NCI-H774 (cell line): ENCODE measurements around the gene MAN1C1.
"Not testable (repeated sequence)": the region's sequence is repeated elsewhere in the genome, so short reads cannot be mapped to it uniquely, and the experiment has no call there.

ENCODE experiments used
- DNase-seq: peaks from one replicate; lab custom pipeline; 2025; lab: John Stamatoyannopoulos, UW

The MAN1C1 gene

DNA sequence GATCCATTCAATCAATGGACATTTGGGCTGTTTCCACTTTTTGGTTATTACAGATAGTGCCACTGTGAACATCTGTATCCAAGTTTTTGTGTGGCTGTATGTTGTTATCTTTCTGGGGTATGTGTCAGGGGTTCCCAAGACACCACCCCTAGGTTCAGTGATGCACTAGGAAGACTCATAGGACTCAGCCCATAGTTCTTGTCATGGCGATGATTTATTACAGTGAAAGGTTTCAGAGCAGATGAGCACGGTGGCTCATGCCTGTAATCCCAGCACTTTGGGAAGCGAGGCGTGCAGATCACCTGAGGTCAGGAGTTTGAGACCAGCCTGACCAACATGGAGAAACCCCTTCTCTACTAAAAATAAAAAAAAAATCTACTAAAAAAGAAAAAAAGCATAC lies 64.1 kb downstream of the MAN1C1 start:
- DNase-seq = no peak

DNA sequence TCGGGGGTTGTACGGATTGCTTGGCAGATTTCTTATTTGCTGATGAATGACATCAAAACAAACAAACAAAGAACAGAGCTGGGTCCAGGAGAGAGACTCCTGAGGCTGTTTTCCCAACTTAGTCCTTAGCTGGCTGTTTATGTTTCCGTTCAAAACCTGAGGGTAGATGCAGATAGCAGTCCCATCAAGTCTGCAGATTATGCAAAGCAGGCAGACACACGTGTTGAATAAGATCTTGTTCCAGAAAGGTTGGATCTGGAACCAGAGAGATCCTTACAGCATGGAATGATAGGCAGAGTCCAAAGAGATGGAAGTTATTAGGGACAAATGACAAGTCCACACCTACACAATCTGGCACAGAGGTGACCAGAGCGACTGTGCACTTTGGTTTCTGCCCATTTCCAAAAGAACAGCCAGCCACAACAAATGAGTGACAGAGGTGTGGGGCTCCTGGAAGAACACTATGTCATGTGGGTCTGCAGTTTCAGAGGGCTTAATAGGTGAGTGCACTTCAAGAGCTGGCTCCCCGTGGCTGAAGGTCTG lies 65.5 kb downstream of the MAN1C1 start:
- no peak for DNase-seq

DNA sequence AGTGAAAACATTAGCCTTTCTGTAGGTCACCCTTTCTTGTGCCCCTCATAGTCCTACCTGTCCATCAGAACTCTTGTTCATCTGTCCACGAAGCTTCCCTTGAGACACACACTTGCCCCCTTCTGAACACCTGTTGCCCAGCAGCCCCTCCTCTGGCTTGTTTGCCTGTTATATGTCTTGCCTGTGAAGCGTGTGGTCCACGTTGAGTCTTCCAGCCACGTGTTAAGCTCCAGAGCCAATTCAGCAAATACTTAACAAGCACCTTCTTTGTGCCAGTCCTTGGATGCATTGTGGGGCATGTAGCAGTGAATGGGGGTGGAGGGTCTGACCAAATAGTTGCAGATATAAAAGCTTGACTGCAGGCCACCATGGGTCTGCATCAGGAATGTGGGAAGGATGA lies 66.6 kb downstream of the MAN1C1 start:
- DNase-seq = no peak

DNA sequence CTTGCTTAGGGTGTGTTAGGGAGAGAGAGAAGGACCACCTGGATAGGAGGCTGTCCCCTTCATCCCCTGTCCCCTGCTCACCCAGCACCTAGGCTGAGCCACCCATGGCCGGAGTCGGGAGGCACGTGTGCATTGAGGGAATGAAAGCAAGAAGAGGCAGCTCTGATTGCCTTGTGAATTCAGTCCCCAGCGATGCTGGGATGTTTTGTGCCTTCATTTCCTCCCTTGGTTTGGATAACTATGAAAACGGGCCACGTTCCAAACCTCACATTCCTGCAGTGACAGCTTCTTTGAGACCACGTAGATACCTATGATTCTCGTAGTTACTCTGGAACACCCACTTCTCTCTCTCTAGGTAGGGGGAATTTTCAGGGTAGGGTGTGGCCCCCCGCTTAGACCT lies 67.1 kb downstream of the MAN1C1 start:
- DNase-seq = no peak

DNA sequence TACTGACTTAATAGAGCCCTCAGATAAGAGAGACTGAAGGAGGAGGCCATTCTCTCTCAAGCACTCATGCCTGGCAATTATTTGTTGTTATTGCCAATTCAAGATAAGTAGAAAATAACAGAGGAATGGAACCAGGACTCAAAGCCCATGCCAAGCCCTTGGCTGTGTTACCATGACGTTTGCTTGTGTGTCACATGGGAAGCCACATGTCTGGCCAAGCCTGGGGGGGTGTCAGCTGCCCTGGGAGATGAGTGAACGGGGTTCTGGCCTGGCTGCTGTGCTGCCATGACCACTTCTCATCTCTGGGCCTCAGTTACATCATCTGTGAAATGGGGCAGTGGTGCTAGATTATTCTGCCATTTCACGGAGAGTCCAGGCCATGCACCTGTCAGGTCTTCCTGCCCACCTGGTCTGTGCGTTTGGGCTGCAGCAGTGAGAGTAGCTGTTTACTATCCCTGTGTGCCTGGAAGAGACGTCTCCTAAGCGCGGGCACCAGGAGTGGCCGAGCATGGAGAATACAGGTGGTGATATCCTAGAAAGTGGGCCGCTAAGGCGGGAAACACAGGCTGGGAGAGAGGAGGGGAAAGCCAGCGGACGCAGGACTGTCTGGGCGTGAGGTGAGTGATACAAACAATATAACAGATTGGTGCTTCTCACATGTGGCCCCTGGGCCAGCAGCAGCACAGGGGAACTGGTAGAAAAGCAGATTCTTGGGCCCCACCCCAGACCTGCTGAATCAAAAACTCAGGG lies 67.8 kb downstream of the MAN1C1 start:
- no peak for DNase-seq

DNA sequence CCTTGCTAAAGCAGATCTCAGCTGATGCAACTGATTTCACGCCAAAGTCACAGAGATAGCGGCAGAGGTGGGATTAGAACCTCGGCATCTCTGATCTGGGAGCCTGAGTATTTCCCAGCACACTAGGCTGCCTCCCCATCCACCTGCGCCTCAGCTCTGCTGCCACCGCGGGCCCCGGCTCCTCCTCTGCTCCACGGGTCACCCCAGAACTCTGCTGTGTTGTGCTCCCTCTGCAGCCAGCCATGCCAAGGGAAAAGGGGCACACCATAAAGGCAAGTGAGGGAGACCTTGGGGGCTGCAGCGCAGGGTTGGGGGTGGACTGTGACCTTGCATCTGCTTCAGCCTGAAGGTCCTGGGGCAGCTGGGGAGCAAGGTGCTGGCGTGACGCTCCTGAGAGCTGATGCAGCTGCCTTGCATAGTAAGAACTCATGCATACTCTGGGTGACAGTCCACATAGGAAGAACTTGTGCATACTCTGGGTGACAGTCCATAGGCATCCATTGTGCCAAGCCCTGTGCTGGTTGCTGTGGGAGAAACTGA lies 68.7 kb downstream of the MAN1C1 start:
- no peak for DNase-seq

DNA sequence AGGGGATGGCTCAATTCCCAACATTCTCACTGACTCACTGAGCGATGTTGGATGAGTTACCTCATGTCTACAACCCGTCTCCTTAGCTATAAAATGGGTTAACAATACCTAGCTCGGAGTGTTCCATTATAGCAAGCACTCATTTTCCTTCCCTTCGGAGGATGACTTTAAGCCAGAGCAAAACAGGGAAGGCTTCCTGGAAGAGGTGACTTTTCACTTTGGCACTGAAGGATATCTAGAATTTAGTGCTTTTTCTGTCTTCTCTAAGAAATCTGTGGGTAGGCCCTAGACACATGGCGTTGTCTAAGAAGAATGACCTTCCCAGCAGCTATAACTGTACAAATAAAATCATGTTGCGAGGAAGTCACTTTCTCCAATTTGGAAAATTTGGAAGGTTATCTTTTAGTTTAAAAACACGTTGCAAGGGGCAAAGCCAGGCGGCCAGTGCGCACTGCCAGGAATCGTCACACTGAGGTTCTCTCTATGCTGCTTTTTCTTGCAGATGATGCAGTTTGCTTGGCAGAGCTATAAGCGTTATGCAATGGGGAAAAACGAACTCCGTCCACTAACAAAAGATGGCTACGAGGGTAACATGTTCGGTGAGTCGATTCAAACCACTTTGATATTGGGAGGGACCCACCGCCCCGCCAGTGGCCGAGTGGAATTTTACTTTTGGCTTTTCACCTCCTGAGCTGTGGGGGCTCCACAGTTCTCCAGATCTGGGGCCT lies 69.5 kb downstream of the MAN1C1 start:
- DNase-seq = no peak

DNA sequence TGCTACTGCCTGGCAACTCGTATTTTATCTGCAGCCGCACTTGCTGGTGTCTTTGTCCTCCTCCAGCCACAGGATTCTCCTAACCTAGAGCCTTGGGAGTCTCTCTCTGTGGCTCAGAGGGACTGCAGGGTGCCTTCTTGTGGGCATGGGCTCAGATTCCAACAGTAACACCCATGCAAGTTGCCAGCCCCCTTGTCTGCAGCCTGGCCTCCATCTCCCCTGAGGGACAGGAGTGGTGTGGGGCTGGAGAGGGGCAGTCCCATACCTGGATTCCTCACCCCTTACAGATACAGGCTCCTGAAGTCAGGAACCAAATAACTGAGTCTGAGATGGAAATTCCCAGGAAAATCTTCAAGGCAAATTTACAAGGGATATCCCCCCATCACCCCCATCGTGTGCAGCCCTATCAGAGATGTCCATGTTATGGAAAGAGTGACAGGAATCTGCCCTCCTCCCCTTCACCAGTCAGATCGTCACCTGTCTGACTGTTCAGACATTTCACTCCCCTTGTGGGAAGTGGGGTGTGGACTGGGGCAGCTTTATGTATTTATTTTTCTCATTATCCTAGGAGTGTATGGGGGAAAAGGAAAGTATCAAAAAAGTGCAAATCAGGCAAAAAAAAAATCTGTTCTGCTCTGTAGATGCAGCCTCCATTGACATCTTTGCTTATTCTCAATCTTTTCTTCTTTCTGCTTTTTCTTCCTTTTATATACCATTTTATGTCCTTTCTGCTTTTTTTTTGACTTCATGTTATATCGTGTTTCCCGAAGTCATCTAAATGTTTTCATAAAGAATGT lies 70.8 kb downstream of the MAN1C1 start:
- DNase-seq = no peak

DNA sequence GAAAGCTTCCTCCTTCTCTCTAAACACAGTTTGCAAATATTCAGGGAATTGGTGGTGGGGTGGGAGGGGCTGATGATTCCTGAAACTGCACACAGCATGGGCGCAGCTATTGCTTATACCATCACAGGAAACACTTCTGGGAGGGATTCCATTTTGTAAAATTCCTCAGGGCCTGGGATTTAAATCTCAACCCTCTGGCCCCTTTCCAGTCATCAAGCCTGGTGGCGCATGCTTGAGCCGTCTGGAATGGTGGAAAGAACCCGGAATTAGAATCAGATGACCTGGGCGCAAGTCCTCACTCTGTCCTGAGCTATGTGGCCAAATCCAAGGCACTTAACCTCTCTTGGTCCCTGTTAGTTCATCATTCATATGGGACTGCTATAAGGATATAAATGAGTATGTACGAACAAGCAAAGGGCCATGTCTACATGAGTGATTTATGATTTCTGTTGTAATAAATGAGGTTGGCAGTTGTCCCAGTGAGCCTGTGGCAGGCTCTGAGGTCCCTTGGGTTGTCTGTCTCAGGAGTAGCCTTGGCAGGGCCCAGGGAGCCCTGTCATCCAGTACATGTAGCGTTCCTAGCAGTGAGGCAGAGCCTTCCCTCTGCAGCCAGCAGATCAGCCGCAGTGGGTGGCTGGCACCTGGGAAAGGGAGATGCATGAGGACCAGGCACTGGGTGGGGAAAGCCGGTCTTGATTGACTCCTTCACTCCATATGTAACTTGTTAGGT lies 72.0 kb downstream of the MAN1C1 start:
- DNase-seq = no peak

DNA sequence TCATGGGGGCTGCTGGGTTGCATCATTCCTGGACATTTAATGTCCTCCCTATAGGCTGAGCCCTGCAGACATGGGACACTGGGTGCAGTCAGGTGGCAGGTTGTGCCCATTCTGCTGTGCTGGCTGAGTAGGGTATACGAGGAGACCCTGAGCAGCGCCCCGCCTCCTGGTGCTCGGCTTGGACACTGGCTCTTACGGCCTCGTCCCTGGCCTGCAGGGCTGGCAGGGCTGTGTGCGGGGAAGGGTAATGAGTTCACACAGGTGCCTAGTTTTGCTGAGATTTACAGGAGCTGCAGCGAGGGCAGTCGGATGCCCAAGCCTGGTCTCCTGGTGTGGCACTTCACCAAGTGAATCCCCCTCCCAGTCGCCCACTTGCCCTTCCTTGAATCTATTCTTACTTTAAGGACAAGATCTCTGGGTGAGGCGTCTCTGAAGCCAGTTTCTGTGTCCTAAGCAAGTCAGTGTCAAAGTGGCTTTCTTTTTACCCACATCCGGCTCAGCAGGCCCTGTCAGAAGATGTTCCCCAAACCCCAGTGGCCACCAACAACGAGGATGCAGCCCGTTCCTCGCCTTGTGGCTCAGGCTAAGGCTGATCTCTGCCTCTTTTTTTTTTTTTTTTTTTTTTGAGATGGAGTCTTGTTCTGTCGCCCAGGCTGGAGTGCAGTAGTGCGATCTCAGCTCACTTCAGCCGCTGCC lies 73.2 kb downstream of the MAN1C1 start:
- no peak for DNase-seq

DNA sequence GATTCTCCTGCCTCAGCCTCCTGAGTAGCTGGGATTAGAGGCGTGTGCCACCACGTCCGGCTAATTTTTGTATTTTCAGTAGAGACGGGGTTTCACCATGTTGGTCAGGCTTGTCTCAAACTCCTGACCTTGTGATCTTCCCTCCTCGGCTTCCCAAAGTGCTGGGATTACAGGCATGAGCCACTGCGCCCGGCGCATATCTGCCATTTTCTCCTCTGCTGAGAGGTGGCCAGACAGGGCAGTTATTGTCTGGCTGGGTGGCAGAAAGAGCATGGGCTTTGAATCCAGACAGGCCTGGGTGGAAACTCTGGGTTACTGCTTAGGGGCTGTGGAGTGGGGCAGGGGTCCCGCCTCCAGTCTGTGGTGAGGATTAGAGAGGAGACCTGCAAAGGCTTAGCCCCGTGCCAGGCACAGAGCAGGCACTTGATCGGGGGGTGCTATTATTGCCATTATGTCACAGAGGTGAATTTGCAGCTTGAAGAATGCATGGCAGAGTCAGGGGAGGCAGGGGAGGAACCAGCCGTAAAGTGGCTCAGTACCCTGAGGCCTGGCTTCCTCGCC lies 73.9 kb downstream of the MAN1C1 start:
- DNase-seq = no peak

DNA sequence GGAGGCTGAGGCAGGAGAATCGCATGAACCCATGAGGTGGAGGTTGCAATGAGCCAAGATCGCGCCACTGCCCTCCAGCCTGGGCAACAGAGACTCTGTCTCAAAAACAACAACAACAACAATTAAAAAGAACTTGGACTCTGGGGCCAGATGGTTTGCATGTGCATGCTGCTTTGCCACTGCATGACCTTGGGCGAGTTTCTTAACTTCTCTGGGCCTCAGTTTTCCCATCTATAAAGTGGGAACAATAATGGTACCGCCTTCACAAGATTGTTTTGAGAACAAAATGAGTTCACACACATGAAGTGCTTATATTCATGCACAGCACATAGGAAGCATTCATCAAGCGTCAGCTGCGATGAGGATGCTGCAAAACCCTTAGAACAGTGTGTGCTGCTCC lies 74.6 kb downstream of the MAN1C1 start:
- DNase-seq = no peak

DNA sequence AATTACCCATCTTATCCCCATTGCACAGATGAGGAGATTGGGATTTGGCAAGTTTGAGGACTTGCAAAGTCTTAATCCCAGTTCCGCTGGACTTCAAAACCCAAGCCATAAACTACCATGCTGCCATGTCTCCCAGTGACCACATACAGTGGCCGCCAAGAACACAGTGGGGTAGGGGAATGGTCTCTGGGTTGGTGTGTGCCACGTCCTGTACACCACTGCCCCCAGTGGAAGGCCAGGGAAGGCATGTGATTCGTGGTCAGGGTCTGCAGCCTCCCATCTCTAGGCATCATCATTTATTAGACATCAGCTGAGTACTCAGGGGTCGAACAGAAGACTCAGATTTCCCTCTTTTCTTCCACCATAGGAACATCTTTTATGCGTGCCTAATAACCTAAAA lies 76.0 kb downstream of the MAN1C1 start:
- no peak for DNase-seq

DNA sequence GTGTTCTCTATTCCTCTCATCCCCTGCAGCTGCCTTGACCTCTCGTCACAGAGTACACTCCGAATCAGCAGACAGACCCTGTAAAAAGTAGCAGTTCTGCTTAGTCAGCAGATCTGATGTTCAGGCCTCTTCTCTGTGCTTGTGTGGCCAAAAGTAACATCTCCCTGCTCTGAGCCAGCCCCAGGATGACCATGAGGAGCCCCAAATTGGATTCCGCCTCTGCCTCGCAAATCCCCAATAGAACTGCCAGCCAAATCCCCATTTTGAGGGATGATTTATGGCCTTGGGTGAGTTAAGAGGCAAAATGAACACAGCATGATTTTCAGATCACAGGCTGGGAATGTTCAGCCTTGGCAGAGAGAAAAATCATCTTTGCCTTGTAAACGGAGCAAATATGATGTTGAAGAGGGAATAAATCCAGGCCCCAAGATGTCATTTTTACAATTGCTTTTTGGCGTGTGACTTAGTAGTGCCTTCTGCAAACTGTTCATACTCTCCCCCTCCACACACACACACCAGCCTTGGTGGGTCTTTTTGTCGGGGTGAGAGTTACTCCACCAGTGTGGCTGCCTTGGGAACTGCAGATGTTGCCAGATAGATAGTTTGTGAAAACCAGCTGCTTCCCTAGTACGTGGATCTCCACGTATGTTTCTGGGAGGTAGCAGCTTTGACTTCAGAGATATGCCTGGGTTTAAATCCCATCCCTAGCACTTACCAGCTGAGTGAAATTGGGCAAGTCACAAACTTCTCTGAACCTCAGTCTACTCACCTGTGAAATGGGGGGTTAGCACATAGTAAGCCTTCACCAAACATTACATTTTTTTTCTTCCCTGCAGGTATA lies 77.8 kb downstream of the MAN1C1 start:
- DNase-seq = no peak

DNA sequence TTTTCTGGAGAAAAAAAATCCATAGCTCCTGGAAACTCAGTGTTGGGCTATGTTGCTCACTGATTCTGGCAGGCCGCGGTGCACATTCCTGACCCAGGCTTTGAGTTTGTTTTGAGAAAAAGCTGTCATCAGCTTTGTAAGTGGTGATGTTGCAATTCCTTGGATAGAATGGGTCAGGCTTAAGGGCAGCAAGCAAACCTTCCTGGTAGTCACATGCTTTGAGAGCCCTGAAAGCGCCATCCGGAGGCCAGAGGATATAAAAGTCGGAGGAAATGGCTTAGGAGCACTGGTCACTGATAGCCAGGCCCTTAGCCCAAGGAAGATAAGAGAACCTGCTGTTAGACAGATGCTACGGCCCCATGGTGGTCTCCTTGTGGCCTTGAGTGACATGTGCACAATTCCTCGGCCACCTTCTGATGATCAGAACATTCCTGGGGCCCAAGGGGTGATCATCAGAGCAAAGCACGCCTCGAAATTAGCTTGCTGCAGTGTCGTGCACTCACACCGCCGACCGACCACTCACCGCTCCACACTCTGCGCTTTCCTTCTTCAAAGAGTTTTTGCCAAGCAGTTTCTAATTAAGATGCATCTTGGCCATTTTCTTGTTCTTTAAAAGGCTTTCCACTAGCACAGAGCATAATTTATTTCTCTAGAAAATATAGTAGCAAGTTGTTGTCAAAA lies 78.6 kb downstream of the MAN1C1 start:
- DNase-seq = no peak

DNA sequence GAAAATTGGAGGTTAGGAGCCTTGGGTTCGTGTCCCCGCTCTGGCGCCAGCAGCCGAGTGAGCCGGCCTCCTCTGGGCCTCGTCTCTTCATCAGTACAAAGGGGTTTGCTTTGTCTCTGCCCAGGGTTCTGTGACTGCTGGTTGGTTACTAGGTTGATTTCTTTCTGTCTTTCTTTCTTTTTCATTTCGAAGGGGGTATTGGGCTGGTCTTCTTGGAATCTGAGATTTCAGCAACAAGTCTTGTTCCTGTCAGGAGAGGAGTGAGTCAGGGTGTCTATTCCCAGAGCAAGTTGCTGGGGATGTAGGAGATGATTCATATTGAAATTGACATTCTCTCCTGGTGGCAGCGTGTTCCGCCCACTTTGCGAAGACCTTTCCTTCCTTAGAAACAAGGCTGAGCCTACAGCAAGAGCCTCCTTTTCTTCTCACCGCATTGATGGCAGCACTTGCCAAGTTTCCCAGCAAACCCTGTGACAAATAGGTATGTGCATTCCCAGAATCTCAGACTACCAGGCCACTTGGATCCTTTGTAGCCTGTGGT lies 79.2 kb downstream of the MAN1C1 start:
- DNase-seq = no peak

DNA sequence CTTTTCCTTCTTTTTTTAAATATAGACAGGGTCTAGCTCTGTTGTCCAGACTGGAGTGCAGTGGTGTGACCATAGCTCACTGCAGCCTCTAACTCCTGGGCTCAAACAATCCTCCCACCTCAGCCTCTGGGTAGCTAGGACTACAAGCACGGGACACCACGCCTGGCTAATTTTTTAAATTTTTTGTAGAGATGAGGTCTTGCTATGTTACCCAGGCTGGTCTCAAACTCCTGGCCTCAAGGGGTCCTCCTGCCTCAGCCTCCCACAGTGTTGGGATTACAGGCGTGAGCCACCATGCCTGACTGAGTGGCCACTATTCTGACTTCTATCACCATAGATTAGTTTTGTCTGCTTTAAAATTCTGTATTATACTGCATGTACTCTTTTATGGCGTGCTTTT lies 80.1 kb downstream of the MAN1C1 start:
- not testable (repeated sequence) for DNase-seq

DNA sequence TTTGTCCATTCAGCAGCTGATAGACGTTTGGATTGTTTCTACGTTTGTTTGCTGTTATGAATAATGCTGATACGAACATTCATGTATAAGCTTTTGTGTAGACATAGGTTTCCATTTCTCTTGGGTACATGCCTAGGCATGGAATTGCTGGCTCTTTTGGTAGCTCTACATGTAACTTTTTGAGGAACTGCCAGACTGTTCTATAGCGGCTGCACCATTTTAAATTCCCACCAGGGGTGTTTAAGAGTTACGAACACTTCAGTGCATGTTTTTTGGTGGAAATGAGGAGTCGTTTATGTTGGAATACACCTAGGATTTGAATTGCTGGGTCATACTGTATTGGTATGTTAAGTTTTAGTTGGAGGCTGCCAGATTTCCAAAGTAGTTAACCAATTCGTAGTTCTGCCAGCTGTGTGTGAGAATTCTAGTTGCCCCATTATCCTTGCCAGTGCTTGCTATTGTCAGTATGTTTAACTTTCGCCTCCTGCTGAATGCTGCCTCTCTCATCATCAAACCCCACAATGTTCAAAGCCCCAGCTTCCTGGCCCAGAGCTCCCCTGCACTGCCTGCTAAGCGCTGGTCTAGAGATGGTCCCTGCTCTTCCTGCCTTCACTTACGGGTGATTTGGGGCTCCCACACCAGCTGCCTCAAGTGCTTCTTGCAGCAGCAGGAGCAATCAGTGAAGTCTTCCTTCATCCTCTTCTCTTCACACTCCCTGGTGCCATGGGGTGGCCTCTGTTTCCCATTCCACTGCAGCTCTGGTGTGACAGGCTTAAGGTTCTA lies 81.0 kb downstream of the MAN1C1 start:
- no peak for DNase-seq
